DOHH2 (cell line): ENCODE data around the gene HGF.

Experiments used
- H3F3A ChIP-seq: fragments of 200-600 bp; sonication (generic), shearing (Covaris generic); 2 replicates; pipeline ENCODE4 v1.6.0; 2016; ENCODE audit warnings: antibody characterized with exemption, mild to moderate bottlenecking; ENCODE audit not compliant: control insufficient read depth, insufficient read depth
- H3K27ac ChIP-seq: fragments of 200-600 bp; sonication (generic); 2 replicates; pipeline ENCODE4 v1.5.1; 2014; ENCODE audit warnings: low read depth, mild to moderate bottlenecking, low read length, moderate library complexity
- H3K27me3 ChIP-seq: fragments of 200-600 bp; sonication (generic); 2 replicates; pipeline ENCODE4 v1.6.1; 2014; ENCODE audit warnings: mild to moderate bottlenecking, low read length, mixed read lengths; ENCODE audit not compliant: control insufficient read depth
- H3K36me3 ChIP-seq: fragments of 200-600 bp; sonication (generic); 2 replicates; pipeline ENCODE4 v1.6.1; 2014; ENCODE audit warnings: mild to moderate bottlenecking, low read length, moderate library complexity, mixed read lengths; ENCODE audit not compliant: control insufficient read depth
- H3K4me1 ChIP-seq: fragments of 200-600 bp; sonication (generic); 2 replicates; pipeline ENCODE4 v1.6.1; 2014; ENCODE audit warnings: mild to moderate bottlenecking, low read length, mixed read lengths; ENCODE audit not compliant: control insufficient read depth
- H3K4me2 ChIP-seq: fragments of 200-600 bp; sonication (generic); 2 replicates; pipeline ENCODE4 v1.6.0; 2014; ENCODE audit warnings: mild to moderate bottlenecking, low read length, moderate library complexity
- H3K4me3 ChIP-seq: fragments of 200-600 bp; sonication (generic); 2 replicates; pipeline ENCODE4 v1.5.1; 2014; ENCODE audit warnings: mild to moderate bottlenecking, low read length, mixed read lengths
- H3K79me2 ChIP-seq: fragments of 200-600 bp; sonication (generic); 2 replicates; pipeline ENCODE4 v1.6.1; 2014; ENCODE audit warnings: mild to moderate bottlenecking, low read length, mixed read lengths; ENCODE audit not compliant: control insufficient read depth
- H3K9me2 ChIP-seq: fragments of 200-600 bp; sonication (generic); replicated peaks from 2 replicates; pipeline ENCODE4 v1.6.1; 2014; ENCODE audit warnings: mild to moderate bottlenecking, low read length, mixed read lengths; ENCODE audit not compliant: control insufficient read depth
- H3K9me3 ChIP-seq: fragments of 200-600 bp; sonication (generic); 2 replicates; pipeline ENCODE4 v1.6.1; 2014; ENCODE audit warnings: antibody characterized with exemption, low read length, mixed read lengths; ENCODE audit not compliant: control insufficient read depth, insufficient read depth
- H4K20me1 ChIP-seq: fragments of 200-600 bp; sonication (generic); 2 replicates; pipeline ENCODE4 v1.6.0; 2014; ENCODE audit warnings: low read depth, mild to moderate bottlenecking, antibody characterized with exemption, low read length, moderate library complexity; ENCODE audit not compliant: control insufficient read depth, insufficient read depth
- CTCF ChIP-seq: fragments of 200-600 bp; sonication (generic); IDR thresholded peaks from one replicate; pipeline ENCODE4 v1.5.1; 2014; ENCODE audit warnings: antibody characterized with exemption, mild to moderate bottlenecking, low read depth, low read length; ENCODE audit not compliant: poor library complexity, severe bottlenecking
- EZH2phosphoT487 ChIP-seq: fragments of 200-600 bp; sonication (generic); IDR thresholded peaks from 2 replicates; pipeline ENCODE4 v1.6.1; 2017; ENCODE audit warnings: borderline replicate concordance, mild to moderate bottlenecking, antibody characterized with exemption, low read length, moderate library complexity, mixed read lengths

HGF gene

GRCh38 chr7:81659697-81660395 lies 110.0 kb downstream of the HGF start:
- no peaks in the 10 kb centered on the region for H3K9me2 ChIP-seq
- H3K4me1 ChIP-seq = no peaks in the 10 kb centered on the region
- no peaks in the 10 kb centered on the region for H3K9me3 ChIP-seq
- no peaks in the 10 kb centered on the region for H3K36me3 ChIP-seq
- H4K20me1 ChIP-seq = no peaks in the 10 kb centered on the region
- H3K4me2 ChIP-seq = no peak overlapping the region
- no peak overlapping the region for H3K27ac ChIP-seq
- no peaks in the 10 kb centered on the region for H3F3A ChIP-seq
- H3K79me2 ChIP-seq = no peaks in the 10 kb centered on the region
- no peak for TF ChIP-seq EZH2phosphoT487
- no peak for TF ChIP-seq CTCF
- 0 out of 2 replicates have a peak, but pooled peaks cover 8% of the 10 kb centered on the region for H3K27me3 ChIP-seq
- no peak overlapping the region for H3K4me3 ChIP-seq

- Histone ChIP-seq H3K4me2 (no peak overlapping the region), H3K4me3 (no peak overlapping the region), H3K27ac (no peak overlapping the region), H3K27me3 (0 out of 2 replicates have a peak, but pooled peaks cover 2% of the 10 kb centered on the region), H3K79me2 (no peaks in the 10 kb centered on the region), H3K9me2 (no peaks in the 10 kb centered on the region), H3K36me3 (no peaks in the 10 kb centered on the region), H3K4me1 (no peaks in the 10 kb centered on the region), H4K20me1 (no peaks in the 10 kb centered on the region), H3K9me3 (peaks cover 4% of the 10 kb centered on the region; the same call in 1 of the 2 replicates), H3F3A (no peaks in the 10 kb centered on the region)
- TF ChIP-seq EZH2phosphoT487 (no peak), CTCF (no peak)
These were observed 112.3 kb downstream of the HGF start for GRCh38 chr7:81657551-81657950.

GRCh38 chr7:81655271-81655670 lies 114.6 kb downstream of the HGF start:
- H3K27ac ChIP-seq = no peak overlapping the region
- no peaks in the 10 kb centered on the region for H3K36me3 ChIP-seq
- H3F3A ChIP-seq = no peaks in the 10 kb centered on the region
- H4K20me1 ChIP-seq = no peaks in the 10 kb centered on the region
- TF ChIP-seq CTCF (no peak), EZH2phosphoT487 (no peak)
- no peaks in the 10 kb centered on the region for H3K4me1 ChIP-seq
- no peaks in the 10 kb centered on the region for H3K79me2 ChIP-seq
- no peak overlapping the region for H3K4me3 ChIP-seq
- H3K9me2 ChIP-seq = no peaks in the 10 kb centered on the region
- no peak overlapping the region for H3K4me2 ChIP-seq
- peaks cover 8% of the 10 kb centered on the region; the same call in 1 of the 2 replicates for H3K9me3 ChIP-seq
- no peaks in the 10 kb centered on the region for H3K27me3 ChIP-seq
